IPS DF 4.7 (cell line): ENCODE results near the gene SEMA3F.

Experiments
- DNase-seq: peaks from one replicate; pipeline ENCODE4 v3.0.0-alpha.2; 2013; ENCODE audit warnings: low spot score; ENCODE audit errors: extremely low read depth

SEMA3F gene

GRCh38 chr3:50155891-50156290, 767 bp downstream of the SEMA3F start:
- DNase-seq, result no peak

GRCh38 chr3:50156549-50157493, 1.7 kb downstream of the SEMA3F start:
- no peak for DNase-seq

GRCh38 chr3:50157827-50158529, 2.9 kb downstream of the SEMA3F start:
- no peak for DNase-seq

- no peak for DNase-seq
Measured at GRCh38 chr3:50158530-50159146, 3.5 kb downstream of the SEMA3F start.

- DNase-seq, result no peak
Measured at GRCh38 chr3:50160561-50160983, 5.4 kb downstream of the SEMA3F start.

- DNase-seq, result no peak
Measured at GRCh38 chr3:50161320-50161719, 6.2 kb downstream of the SEMA3F start.

GRCh38 chr3:50162034-50162883, 7.1 kb downstream of the SEMA3F start:
- no peak for DNase-seq

- no peak for DNase-seq
Measured at GRCh38 chr3:50163572-50164455, 8.7 kb downstream of the SEMA3F start.

GRCh38 chr3:50164481-50164880, 9.4 kb downstream of the SEMA3F start:
- DNase-seq, result no peak

- no peak for DNase-seq
Measured at GRCh38 chr3:50164984-50165909, 10.1 kb downstream of the SEMA3F start.

GRCh38 chr3:50165910-50166538, 10.9 kb downstream of the SEMA3F start:
- no peak for DNase-seq

GRCh38 chr3:50166620-50167019, 11.5 kb downstream of the SEMA3F start:
- DNase-seq, result no peak

GRCh38 chr3:50167069-50167840, 12.1 kb downstream of the SEMA3F start:
- no peak for DNase-seq

- no peak for DNase-seq
Measured at GRCh38 chr3:50167841-50168209, 12.7 kb downstream of the SEMA3F start.

GRCh38 chr3:50168388-50168787, 13.3 kb downstream of the SEMA3F start:
- no peak for DNase-seq

GRCh38 chr3:50168791-50169190, 13.7 kb downstream of the SEMA3F start:
- DNase-seq, result no peak

GRCh38 chr3:50169232-50169832, 14.2 kb downstream of the SEMA3F start:
- no peak for DNase-seq
